ENCODE results near the gene NME8. TPM values are rescaled to one million over a fixed set of nuclear protein-coding genes. Genes with fewer than 3 reads are reported as not detected.

NME8 gene
- total RNA-seq, 2 experiments from 2014 or later = not detected

DNA sequence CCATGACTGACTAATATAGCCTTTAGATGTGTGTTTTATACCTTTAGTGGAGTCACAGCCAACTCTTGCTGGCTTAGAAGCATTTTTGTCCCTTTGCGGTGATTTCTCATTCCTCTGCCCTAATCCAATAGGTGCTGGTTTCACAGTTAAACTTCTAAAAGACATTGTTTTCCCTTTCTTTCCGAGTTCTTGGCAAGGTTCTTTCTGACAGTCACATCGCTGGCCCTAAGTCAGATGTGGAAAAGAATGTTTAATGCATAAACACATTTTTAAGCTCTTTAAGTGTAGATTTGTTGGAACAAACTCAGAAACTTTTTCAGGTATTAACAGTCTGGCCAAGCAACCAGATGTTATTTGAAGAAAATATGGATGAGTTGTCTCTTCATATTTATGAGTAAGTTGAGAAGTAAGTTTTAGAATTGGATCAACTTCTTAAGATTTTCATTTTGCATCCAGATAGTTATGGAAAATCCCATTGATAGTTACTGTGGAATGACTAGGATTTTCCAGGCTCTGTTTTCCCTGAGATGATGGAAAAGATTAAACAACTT is 76.2 kb downstream of the NME8 start:
- intact Hi-C loops (cut with micrococcal nuclease) = no loop called here
- Mint-ChIP-seq H3K36me3 (no peaks in the 10 kb centered on the region), H3K27ac (no peak overlapping the region), H3K27me3 (peaks cover 26% of the 10 kb centered on the region), H3K9me3 (peaks cover 7% of the 10 kb centered on the region), H3K4me3 (no peak overlapping the region), H3K4me1 (ENCODE audit: low read depth) (peaks cover 5% of the 10 kb centered on the region)
- ChIA-PET POLR2A (no interaction called here), CTCF (no interaction called here)
- no peak for DNase-seq

DNA sequence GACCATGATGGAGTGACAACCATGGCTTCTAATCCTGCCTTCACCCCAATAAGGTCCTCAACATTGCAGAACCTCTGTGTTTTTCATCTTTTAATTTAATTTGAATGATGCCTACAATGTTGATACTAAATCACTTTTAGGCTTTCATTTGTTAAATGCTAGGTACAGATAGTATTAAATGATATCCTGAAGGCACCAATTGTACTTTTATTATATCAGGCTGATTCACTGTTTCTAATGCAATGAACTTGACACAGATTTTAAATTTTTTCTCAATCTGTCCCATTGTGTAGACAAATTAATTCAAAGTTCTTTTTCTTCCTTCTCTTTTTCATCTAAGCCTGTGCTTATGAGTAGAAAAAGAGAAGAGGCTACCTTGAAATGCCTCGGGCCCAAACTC is 77.2 kb downstream of the NME8 start:
- intact Hi-C loops (cut with micrococcal nuclease) = no loop called here

DNA sequence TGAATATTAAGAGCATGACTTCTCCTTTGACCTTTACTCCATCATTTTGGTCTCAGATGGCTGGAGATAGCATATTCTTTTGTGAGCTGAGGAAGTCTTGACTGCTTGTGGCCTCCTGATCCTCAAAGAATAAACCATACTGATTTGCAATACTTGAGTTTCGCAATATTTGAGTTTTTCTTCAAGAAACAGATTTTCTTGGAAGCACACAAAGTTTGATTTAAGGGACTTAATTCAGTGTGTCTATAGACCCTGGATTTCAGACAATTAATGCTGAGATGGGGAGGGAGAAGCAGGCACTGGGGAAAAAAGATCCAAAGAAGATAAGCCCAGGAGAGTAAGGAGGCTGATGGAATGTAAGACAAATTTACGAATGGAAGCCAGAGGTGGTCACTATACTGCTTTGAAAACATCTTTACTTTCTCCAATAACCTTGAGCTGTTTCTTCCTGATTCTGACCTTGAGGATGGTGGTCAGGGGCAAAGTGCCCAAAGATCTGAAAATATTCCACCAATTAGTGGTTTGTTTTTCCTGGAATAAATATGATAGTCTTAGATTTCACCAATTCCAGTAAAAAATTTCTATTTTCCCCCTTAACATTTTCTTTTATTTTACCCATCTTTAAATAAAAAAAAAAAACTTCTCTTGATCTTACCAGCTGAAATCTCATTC is 79.5 kb downstream of the NME8 start:
- ChIA-PET POLR2A (no interaction called here), CTCF (no interaction called here)
- Mint-ChIP-seq H3K27ac (no peak overlapping the region), H3K4me3 (no peak overlapping the region), H3K27me3 (peaks cover 7% of the 10 kb centered on the region), H3K4me1 (ENCODE audit: low read depth) (no peaks in the 10 kb centered on the region), H3K36me3 (no peaks in the 10 kb centered on the region), H3K9me3 (peaks cover 7% of the 10 kb centered on the region)
- intact Hi-C loops (cut with micrococcal nuclease) = no loop called here
- no peak for DNase-seq

More for the DNA sequence above, 77.2 kb downstream of the NME8 start:
- POLR2A ChIA-PET = no interaction called here
- no peaks in the 10 kb centered on the region for H3K36me3 Mint-ChIP-seq
- DNase-seq = no peak
- CTCF ChIA-PET = no interaction called here
- peaks cover 17% of the 10 kb centered on the region for H3K27me3 Mint-ChIP-seq
- H3K4me1 Mint-ChIP-seq (ENCODE audit: low read depth) = no peaks in the 10 kb centered on the region
- peaks cover 7% of the 10 kb centered on the region for H3K9me3 Mint-ChIP-seq
- H3K27ac Mint-ChIP-seq = no peak overlapping the region
- no peak overlapping the region for H3K4me3 Mint-ChIP-seq

DNA sequence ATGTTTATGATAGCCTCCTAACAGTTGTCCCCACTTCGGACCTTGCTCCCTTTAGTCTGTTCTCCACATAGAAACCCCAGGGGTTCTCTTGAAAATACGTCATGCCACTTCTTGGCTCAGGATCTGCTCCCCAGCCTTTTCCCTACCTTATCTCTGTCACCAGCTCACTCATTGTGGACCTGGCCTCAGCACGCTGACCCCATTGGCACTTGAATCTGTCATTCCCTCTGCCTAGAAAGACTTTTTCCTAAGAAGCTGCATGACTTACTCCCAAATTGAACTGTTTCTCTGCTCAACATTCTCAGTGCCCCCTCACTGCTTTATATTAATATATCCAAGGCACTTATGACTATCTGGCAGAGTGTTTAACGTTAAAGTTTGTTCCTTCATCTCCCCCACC is 80.5 kb downstream of the NME8 start:
- no peaks in the 10 kb centered on the region for H3K4me1 Mint-ChIP-seq (ENCODE audit: low read depth)
- H3K9me3 Mint-ChIP-seq = peaks cover 7% of the 10 kb centered on the region
- DNase-seq = no peak
- H3K27me3 Mint-ChIP-seq = peaks cover 1% of the 10 kb centered on the region
- POLR2A ChIA-PET = interaction anchor here (0.6 kb wide), 1 partner anchor 9 kb away, joined by 3 read pairs; no protein-coding TSS in a partner anchor
- no peaks in the 10 kb centered on the region for H3K36me3 Mint-ChIP-seq
- CTCF ChIA-PET = no interaction called here
- no peak overlapping the region for H3K27ac Mint-ChIP-seq
- intact Hi-C loops (cut with micrococcal nuclease) = no loop called here
- H3K4me3 Mint-ChIP-seq = no peak overlapping the region

DNA sequence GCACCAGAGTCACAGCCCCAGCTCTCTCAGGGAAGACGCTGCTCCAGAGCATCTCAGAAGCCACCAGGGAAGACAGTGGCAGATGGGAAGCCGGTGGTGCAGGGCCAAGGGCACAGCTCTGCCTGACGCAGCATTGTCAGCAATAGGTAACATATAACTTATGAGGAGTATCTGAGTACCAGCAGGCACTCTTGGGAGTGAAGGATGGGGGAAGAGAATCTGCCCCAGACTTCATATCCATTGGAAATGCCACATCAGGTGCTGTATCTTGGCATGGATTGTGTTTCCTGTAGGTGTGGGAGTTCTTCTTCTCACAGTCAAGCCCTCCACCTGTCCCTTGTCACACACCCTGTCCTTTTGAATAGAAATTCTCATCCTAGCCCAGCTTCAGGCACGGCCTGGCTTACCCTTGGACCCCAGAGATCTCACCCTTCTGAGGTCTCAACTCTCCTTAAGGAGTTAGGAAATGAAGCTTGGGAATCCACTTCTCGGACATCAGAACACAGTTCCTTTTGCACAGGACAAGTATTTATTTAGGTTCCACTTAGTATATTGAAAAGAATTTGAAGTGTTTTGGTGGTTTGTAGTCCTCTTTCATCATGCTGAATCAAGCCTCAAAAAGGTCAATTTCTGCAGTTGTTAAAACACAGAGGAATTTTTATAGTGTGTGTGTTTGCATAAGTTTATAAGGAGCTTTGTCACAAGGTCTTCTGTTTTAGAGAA is 82.0 kb downstream of the NME8 start:
- Mint-ChIP-seq H3K4me3 (no peak overlapping the region), H3K4me1 (ENCODE audit: low read depth) (no peaks in the 10 kb centered on the region), H3K9me3 (peaks cover 5% of the 10 kb centered on the region), H3K36me3 (no peaks in the 10 kb centered on the region), H3K27ac (no peak overlapping the region), H3K27me3 (no peaks in the 10 kb centered on the region)
- intact Hi-C loops (cut with micrococcal nuclease) = no loop called here
- DNase-seq = no peak
- CTCF ChIA-PET = no interaction called here
- POLR2A ChIA-PET = no interaction called here

DNA sequence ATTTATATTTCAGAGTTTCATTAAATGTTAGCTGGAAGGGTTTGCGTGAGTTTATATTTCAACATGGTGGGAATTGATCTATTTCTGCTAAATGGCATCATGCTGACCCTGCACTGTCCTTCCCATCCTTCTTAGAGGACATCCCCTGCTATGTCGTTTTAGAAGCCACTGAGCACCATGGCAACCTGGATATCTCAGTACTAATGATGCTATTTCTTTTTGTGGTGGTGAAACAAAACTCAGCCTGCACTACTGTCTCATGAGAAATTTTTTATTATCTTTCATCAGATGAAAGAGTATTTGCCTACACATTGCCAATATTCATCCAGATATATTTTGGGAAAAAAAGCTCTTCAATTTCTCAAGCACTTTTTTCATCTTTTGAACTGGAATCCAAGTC is 84.1 kb downstream of the NME8 start:
- H3K27ac Mint-ChIP-seq = no peak overlapping the region
- intact Hi-C loops (cut with micrococcal nuclease) = no loop called here
- H3K4me3 Mint-ChIP-seq = no peak overlapping the region
- H3K4me1 Mint-ChIP-seq (ENCODE audit: low read depth) = no peaks in the 10 kb centered on the region
- H3K27me3 Mint-ChIP-seq = no peaks in the 10 kb centered on the region
- no peak for DNase-seq
- no peaks in the 10 kb centered on the region for H3K36me3 Mint-ChIP-seq
- POLR2A ChIA-PET = no interaction called here
- H3K9me3 Mint-ChIP-seq = peaks cover 7% of the 10 kb centered on the region
- CTCF ChIA-PET = no interaction called here

DNA sequence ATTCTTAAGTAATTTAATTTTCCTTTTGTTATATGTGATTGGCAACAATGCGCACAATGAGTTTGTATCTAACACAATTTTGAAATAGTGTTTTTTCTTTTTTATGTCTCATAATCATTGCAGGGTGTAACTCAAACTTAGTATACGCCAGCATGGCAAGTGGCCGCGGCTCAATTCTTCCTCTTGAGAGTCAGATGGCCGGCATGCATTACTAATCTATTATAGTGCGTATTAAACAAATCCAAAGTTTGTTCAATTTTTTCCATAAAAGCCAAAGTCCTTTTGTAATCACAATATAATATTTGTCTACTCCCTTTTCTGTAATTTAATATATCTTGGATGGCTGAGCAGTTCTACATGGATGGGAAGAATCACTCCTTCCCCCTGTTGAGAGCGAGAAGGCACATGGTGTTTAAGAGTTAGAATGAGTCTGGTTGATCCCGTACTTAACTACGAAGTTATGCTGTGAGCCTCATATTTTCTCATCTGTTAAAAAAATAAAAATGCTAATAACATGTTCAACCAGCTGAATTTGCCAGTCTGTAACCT is 84.7 kb downstream of the NME8 start:
- ChIA-PET CTCF (no interaction called here), POLR2A (no interaction called here)
- Mint-ChIP-seq H3K27ac (no peak overlapping the region), H3K36me3 (no peaks in the 10 kb centered on the region), H3K9me3 (peaks cover 7% of the 10 kb centered on the region), H3K4me1 (ENCODE audit: low read depth) (no peaks in the 10 kb centered on the region), H3K4me3 (no peak overlapping the region), H3K27me3 (no peaks in the 10 kb centered on the region)
- intact Hi-C loops (cut with micrococcal nuclease) = no loop called here
- DNase-seq = no peak

DNA sequence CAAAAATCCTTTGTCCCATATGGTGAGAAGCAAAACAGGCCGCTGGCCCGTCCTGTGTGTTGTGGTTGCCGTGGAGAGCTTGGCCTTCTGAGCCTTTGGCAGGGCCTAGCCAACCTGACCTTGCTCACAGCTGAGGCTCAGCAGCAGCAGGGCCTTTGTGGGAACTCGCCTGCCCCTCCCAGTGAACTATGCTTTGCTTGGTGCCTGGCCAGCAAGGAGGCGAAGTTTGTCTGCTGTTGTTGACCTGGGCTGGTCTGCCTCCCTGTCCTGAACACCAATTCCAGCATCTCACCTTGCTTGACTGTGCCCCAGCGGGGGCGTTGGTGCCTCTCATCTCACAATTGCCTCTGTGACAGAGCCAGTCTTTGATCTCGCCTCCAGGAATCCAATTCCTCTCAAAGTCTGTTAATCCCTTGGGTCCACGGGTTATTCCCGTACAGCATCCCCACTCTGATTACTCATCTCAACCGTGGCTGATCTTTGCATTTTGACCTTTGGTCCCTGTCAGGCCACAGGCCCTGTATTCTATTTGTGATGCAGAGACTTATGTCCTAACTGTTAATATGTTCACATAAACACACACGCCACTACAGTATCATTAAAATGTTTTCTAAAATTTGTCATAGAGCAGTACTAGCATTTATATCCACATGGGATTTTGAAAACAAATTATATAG is 94.7 kb downstream of the NME8 start:
- intact Hi-C loops (cut with micrococcal nuclease) = no loop called here
- no peak for DNase-seq
- ChIA-PET CTCF (no interaction called here), POLR2A (no interaction called here)
- Mint-ChIP-seq H3K27ac (no peak overlapping the region), H3K4me3 (no peak overlapping the region), H3K4me1 (ENCODE audit: low read depth) (no peaks in the 10 kb centered on the region), H3K9me3 (no peaks in the 10 kb centered on the region), H3K36me3 (no peaks in the 10 kb centered on the region), H3K27me3 (no peaks in the 10 kb centered on the region)

DNA sequence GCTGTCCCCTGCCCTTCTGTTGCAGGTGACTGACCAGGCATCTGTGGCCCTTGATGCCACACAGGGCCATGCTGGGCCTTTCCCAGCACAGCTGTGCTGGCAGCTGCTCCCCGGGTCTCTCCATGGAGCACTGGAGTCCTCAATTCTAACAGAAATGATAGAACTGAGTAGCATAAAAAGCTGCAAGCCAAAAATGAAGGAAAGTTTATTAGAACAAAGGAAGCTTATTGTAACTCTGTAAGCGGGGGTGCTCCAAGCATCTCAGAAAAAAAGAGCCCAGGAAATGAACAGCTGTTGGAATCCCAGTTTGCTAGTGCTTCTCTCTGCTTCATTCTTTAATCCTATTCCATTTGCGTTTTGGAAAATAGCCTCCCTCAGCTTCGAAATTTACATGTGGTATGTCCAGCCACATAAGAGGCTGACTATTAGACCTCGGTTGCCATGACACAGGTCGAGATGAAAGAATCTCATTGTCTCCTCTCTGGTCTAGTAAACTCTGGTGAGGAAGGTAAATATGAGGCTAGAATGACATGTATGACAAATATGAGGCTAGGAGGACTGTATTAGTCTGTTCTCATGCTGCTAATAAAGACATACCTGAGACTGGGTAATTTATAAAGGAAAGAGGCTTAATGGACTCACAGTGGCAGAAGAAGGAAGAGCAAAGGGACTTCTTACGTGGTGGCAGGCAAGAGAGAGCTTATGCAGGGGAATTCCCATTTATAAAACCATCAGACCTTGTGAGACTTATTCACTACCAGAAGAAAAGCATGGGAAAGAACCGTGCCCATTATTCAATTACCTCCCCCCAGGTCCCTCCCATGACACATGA is 95.7 kb downstream of the NME8 start:
- Mint-ChIP-seq H3K4me1 (ENCODE audit: low read depth) (no peaks in the 10 kb centered on the region), H3K27me3 (no peaks in the 10 kb centered on the region), H3K27ac (no peak overlapping the region), H3K36me3 (no peaks in the 10 kb centered on the region), H3K9me3 (no peaks in the 10 kb centered on the region), H3K4me3 (no peak overlapping the region)
- ChIA-PET POLR2A (no interaction called here), CTCF (no interaction called here)
- intact Hi-C loops (cut with micrococcal nuclease) = no loop called here
- no peak for DNase-seq

DNA sequence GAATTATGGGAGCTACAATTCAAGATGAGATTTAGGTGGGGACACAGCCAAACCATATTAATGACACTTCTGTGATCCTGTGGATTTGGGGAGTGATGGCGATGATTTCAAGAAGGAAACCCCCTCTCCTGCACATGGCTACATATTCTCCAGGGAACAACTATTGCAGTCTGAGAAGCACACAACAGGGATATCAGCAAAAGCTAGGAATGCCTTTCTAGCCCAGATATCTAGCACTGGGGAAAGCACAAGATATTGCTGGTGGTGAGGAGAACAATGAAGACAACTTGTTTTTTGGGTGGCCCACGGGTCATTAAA is 96.3 kb downstream of the NME8 start:
- POLR2A ChIA-PET = no interaction called here
- no peak overlapping the region for H3K4me3 Mint-ChIP-seq

DNA sequence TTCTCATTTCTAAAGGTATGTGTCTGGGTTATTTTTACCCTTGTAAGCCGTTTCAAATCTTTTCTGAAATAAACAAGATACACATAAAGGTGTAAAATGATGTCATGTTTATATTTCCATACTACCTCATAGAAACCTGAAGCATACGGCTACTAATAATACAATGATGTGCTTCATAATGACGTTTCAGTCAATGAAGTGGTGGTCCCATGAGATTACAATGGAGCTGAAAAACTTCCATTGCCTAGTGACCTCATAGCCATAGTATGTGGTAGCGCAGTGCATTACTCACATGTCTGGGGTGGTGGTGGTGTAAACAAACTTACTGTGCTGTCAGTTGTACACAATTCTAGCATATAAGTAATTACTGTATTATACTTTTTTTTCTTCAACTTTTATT is 96.9 kb downstream of the NME8 start:
- Mint-ChIP-seq H3K27ac (no peak overlapping the region), H3K4me1 (ENCODE audit: low read depth) (no peaks in the 10 kb centered on the region), H3K9me3 (no peaks in the 10 kb centered on the region), H3K27me3 (no peaks in the 10 kb centered on the region), H3K36me3 (no peaks in the 10 kb centered on the region), H3K4me3 (no peak overlapping the region)
- no peak for DNase-seq
- intact Hi-C loops (cut with micrococcal nuclease) = no loop called here
- ChIA-PET POLR2A (no interaction called here), CTCF (no interaction called here)

More for the DNA sequence above, 96.3 kb downstream of the NME8 start:
- Mint-ChIP-seq H3K4me1 (ENCODE audit: low read depth) (no peaks in the 10 kb centered on the region), H3K27ac (no peak overlapping the region), H3K36me3 (no peaks in the 10 kb centered on the region), H3K27me3 (no peaks in the 10 kb centered on the region), H3K9me3 (no peaks in the 10 kb centered on the region)
- intact Hi-C loops (cut with micrococcal nuclease) = no loop called here
- no peak for DNase-seq
- CTCF ChIA-PET = no interaction called here
